HUDEP-2 (cell line): ENCODE data around the gene DPP8.
A peak's percentile ranks its signal among the peaks of the same experiment; 100 is the strongest.
"Not testable (repeated sequence)": the region's sequence is repeated elsewhere in the genome, so short reads cannot be mapped to it uniquely, and the experiment has no call there.

ENCODE experiments used
- DNase-seq, 76 experiments: peaks; one replicate each; lab custom pipeline; 2025; ENCODE audit not compliant: unreplicated experiment in 76 of 76; lab: John Stamatoyannopoulos, UW

DPP8 gene

DNA sequence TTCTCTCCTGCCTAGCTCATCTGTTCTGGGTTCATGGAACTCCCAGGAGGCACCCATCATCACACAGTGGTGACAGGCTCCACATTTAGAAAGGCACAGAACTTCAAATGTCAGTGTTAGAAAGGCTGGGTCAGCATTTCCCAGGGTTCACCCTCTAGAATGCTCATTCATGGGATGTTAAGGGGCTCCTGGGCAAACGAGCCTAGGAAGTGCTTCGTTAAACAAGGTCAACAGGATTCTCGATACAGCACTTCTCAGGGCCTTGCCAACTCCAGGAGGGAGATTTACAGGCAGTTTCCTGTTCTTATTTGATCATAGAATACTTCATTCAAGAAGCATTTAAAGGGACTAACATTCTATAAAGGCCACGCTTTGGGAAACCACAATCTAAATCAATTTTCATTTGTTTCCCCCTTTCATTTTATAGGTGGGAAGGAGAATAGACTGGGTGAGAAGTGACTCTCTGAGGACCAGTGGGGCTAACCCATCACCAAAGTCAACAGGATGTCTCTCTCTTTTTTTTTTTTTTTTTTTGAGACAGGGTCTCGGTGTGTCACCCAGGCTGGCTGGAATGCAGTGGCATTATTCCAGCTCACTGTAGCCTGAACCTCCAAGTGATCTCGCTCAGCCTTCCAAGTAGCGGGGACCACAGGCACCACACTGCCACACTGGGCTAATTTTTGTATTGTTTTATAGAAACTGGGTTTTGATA is 109.0 kb downstream of the DPP8 start:
- DNase-seq, result no peak

DNA sequence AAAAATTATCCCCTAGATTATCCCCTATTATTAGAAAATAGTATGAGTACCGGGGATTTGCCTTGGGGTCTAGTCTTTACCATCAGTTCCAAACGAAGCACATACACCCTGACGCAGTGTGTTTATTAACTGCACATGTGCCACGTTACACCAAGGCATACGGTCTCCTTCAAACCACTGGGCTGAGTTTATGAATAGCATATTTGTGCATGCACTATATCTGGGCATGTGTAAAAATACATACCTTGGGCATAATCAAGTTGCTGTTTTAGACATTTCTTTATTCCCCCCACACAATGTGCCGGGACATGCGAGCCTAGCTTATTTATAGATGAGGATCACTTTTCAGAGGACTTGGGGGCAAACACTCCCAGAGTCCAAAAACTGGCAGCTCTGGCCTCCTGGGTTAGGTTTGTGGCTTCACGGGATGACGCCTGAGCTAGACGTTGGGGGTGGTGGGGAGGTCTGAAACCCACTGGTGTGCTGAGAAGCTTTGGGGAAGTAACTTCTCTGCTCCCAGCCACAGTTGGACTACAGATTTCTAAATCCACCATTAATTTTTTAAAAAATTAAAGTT is 111.0 kb downstream of the DPP8 start:
- no peak for DNase-seq

DNA sequence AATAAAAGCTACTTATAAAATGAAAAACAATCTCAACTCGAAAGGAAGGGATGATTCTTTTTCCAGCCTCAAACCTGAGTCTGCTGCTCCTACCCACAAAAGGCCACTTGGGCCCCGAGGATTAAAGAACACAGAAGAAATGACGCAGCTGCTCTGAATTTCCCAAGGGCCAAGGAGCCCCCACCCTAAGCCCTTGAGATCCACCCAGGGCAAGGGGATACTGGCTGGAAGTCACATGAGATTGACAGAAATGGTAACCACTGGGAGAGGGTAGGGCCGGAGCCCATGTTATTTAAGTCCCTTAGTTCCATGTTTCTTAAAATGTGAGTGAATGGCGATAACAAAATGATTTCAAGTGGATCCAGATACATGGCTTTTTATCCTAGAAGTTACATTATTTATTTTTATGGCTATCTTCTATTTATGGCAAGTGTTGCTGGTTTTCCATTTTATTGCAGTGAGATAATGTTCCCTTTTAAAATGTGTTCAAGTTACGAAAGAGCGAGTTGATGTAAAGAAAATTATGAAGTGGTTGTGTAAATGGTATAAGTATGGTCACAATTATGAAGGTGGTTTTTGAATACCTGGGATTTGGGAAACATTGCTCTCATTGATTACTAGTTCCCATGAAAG is 111.6 kb downstream of the DPP8 start:
- DNase-seq, result no peak

DNA sequence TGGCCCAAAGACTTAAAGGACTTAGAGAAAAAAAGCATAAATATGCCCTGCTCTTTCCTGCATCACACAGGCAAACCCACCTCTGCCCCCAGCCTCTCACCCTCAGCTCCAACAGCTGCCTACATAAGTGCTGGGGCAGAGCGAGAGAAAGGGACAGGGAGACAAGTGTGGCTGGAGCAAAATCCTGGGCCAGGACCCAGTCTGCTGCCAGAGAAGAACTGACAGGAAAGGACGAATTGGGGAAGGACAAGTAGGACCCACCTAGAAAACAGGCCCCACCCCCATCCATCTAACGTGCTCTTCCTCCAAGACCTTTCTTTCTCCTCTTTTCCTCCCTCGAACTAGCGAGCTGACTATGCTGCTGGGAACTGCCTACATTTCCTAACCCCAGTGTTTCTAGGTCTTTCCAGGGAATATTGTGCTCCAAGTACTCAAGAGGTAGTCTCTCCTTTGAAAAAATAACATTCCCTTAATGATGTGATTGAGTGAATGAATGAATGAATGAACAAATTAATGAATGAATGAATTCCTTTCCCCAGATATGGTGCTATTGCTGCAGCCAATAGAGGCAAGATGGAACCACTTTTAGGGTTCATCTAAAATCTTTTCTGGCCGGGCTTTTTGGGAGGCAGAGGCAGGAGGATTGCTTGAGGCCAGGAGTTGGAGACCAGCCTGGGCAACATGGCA is 113.2 kb downstream of the DPP8 start:
- no peak for DNase-seq

DNA sequence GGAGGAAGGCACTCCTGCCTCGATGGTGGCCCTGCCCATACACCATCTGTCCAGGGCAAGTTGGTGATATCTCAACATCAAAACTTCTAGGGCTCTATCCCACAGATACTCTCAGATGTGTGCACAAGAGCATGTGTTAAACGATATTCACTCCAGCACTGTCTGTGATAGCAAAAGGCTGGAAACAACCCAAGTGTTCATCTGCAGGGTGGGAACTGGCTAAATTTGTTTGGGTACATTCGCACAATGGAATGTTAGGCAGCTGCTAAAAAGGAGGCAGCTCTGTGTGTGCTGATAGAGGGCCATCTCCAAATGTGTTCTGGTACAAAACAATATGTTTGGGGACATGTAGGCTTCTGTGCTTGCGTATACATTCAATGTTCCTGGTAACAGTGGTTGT is 114.5 kb downstream of the DPP8 start:
- DNase-seq, result peak in 2 of 76 experiments; percentile 8 to 12

DNA sequence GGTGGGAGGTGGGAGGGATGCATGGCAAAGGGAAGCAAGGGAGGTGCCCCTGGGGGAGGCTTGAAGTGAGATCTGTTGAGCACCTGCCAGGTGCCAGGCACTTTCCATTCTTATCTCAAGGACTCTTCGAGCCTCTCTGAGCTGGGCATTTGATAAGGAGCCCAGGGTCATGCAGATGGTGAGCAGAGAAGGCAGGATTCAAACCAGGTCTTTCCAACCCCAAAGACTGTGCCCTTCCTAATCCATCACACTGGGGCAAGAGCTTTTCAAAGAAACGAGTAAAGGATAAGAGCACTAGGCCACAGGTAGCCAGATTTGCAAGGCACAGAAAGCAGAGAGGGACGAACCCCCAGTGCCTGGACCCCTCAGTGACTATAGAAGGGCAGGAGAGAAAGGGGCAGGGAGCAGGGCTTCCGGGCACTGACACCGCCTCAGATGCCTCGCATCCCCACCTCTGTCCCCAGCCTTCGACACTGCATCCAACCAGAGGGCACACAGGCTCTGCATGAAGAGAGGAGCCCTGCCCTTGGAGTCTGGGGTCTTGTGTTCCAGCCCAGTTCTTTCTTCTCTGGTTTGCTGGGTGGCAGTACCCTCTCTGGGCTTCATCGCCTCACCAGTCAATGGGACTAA is 115.8 kb downstream of the DPP8 start:
- DNase-seq, result peak in 1 of 76 experiments; percentile 45

DNA sequence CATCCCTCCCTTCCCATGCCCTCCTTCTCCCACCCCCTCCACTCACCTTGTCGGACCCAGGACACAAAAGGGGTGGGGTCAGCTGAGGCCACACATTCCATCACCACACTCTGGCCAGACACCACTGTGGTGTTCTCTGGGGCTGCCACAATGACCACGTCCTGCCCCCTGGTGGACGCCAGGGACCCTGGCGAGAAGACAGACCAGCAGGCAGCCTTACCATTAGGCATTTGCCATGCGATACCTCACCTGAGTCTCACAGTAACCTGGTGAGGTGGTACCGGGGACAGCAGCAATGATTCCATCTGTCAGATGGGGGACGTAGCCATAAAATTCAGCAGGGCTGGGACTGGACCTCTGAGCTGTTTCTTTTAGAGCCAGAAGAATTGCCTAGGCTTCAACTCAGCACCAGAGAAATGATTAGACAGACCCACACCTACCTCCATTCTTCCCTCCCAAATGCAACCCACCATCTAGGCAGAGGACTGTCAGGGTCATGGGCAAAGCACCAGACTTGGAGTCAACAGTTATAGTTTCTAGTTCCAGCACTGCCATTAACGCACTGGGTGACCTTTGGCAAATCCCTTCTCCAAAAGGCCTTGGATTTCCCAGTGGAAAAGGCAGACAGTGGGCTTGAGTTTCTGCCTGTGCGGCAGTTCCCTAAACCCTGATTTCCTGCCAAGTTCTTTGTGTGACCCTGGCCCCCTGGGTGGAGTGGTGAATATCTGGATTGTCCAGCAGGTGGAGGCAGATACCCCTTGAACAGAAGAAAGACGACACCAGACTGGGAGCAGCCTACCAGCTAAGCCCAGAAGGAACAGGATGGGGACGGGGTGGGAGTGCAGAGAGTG is 116.5 kb downstream of the DPP8 start:
- DNase-seq, result peak in 57 of 76 experiments; percentile 5 to 71 (median 35)

DNA sequence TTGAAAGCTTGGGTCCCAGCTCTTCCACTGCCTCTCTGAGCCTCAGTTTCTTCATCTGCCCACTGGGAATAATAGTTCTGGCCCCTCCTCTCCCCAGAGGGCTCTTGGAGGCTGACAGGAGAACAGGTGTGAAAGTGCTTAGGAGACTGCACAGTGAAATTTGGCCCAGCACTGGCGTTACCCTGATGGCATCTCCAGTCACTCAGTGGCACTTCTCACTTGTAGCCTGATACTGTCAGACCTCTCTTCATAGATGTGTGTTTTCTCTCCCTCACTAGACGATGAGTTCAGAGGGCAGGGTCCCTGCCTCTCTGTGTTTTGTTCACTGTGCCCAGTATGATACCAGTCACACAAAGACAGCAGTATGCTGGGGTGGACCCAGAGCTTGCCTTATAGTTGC is 117.5 kb downstream of the DPP8 start:
- no peak for DNase-seq

DNA sequence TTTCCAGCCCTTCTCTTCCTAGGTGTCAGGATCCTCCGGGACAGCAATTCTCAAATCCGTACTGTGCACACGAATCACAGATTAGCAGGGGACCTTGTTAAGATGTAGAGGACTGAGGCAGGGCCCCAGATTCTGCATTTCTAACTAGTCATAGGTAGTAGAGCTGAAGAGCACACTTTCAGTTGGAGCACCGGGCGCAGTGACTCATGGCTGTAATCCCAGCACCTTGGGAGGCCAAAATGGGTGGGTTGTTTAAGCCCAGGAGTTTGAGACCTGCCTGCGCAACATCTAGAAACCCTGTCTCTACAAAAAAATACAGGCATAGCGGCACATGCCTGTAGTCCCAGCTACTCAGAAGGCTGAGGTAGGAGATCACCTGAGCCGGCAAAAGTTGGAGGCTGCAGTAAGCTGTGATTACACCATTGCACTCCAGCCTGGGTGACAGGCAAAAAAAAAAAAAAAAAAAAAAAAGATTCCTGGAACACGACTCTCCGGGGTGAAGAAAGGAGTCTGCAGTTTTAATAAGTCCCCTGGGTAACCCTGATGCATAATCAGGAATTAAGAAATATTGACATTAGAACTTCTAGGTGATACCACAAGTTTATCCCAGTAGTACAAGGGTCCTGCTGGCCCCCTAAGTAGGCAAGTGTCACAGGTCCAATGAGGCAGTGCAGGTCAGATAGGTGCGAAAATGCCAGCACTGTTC is 118.3 kb downstream of the DPP8 start:
- no peak for DNase-seq

DNA sequence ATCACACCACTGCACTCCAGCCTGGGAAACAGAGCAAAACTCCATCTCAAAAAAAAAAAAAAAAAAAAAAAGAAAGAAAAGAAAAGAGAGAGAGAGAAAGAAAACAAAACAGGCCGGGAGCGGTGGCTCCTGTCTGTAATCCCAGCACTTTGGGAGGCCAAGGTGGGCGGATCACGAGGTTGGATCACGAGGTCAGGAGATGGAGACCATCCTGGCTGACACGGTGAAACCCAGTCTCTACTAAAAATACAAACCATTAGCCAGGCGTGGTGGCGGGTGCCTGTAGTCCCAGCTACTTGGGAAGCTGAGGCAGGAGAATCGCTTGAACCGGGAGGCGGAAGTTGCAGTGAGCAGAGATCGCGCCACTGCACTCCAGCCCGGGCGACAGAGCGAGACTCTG is 119.0 kb downstream of the DPP8 start:
- not testable (repeated sequence) for DNase-seq

DNA sequence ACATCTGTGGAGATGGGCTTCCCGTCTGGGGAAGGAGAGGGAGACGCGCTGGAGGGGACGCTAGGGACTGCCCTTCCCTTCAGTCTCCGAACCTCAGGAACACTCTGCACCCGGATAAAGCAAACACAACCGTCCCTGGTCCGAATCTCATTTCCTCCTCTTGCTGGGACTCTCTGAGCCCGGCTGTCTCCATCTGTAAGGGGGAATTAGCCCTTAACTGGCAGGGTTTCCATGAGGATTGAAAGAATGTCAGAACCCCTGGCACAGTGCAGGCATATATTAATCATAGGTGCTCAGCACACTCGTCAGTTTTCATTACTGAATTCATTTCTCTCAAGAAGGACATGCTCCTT is 120.5 kb downstream of the DPP8 start:
- DNase-seq, result no peak

DNA sequence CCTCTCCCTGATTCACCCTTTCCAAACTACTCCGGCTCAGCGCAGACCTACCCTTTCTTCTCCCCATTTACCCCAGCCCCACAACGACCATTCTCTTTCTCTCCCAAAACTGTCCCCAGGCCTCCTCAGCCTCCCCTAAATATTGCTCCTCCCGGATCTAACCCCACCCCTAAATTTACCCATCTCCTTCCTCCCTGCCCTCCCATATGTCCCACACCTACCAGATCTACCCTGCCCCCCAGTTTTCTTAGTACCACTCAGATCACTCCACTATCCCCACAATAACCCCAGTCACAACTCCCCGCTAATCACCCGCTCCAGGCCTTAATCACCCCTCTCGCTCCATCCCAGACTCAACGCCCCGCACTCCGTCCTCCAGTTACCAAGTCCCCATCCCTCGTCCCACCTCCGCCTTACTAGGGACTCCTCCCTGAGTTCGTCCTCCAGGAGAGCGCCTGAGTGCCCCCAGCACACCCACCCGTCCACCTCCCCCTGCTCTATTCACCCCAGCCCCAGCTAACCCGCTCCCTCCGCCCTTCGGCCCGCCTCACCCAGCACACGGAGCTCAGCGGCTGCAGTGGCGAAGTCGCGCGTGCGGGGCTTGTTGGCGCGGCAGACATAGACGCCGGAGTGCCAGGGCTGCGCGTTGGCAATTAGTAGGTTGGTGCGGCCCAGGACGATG is 121.1 kb downstream of the DPP8 start:
- no peak for DNase-seq

DNA sequence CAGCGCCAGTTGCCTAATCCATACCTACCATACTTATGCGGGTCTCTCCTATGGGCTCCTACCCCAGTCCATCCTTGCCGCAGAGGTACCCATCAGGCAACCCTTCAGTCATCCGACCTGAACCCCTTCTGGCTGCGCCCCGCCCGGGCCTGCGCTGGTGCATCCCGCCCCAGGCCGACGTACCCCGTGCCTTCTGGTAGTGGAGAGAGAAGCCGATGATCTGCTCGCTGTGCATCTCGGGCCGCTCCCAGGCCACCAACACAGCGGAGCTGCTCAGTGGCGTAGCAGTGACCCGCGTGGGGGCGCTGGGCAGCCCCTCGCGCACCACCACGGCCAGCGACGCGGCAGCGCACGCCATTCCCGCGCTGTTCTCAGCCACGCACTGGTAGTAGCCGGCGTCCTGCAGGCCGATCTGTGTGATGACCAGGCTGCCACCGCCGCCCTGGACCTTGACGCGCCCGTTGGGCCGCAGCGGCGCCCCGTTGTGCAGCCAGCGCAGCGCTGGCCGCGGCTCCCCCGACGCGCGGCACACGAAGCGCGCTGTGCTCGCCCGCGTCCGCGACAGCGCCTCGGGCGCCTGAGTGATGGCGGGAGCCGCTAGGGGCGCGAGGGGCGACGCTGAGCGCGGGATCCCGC is 121.8 kb downstream of the DPP8 start:
- no peak for DNase-seq

DNA sequence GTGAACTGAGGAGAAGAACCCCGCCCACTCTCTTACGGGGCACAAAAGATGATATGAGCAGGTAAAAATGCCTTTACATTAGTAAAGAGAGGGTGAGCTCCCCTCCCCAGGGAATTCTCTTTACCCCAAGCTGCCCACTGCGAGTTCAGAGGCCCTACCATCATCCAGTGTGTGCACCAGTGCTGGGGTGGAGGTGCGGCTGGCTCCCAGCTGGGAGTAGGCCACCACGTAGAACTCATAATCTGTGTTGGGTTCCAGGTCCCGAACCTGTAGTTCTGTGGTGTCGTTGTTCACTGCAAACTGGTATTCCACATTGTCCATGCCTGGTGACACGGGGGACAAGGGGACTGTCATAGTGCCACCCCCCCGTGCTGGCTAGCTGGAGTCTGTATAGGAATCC is 122.6 kb downstream of the DPP8 start:
- no peak for DNase-seq

DNA sequence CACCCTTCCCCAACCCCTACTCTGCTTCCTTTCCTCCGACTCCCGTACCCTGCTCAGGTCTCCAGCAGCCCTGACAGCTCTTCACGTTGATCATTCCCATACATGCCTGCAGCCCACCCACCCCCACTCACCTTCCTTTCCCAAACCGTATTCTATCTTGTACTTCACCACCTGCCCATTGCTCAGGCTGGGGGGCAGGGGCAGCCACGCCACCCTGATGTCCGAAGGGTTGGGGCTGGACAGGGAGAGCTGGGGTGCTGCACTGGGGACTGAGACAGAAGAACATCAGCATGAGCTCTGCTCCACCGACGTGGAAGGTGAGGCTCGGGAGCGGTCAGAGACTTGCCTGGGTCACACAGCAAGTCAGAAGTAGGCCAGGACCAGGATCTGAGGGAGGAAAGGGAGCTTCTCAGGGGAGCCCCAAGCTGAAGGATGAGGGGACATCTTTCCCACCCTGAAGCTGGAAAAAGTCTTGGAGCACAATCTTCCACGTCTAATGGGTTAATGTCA is 123.2 kb downstream of the DPP8 start:
- no peak for DNase-seq

DNA sequence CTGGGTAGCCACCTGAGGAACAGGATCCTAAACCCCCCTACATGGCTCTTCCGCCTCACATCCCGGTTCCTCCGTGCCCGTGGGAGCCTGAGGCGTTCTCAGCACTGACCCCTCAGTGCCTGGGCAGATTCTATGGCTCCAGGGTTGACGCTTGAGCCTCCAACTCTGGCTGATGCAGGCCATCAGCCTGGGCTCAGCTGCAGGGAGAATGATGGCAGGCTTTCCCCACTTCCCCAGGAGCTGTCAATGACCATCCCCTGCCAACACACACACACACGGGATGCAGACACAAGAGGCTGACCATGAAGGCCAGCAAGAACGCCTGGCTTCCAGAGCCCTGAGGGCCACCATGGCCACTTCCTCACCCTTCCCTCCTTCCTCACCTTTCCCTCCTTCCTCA is 123.9 kb downstream of the DPP8 start:
- DNase-seq, result no peak

DNA sequence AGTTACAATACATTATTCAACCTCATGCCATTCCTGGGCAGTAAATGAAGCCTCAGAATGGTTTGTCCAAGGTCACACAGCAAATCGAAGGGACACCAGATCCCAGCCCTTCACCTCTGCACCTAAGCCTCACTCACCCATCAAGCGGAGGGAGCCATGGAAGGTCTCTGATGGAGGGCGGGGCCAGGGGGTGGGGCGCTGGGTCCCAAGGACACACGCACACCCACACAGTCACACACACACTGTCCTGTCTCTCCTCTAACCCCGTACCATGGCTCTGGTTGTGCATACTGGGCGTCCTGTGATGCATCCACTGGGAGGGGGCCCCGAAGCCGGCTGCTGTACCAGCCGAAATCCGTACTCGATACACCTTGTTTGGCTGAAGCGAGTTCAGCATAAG is 124.4 kb downstream of the DPP8 start:
- DNase-seq, result no peak
